Small intestine (tissue), 7 donors: Measurements from ENCODE around the gene MROH9. TPM values are rescaled to one million over a fixed set of nuclear protein-coding genes. Genes with fewer than 3 reads are reported as not detected.

ENCODE experiments used
- DNase-seq, 2 donors: peaks; one replicate each; pipeline versions ENCODE4 v3.0.0 to v3.0.0-alpha.2; 2013
- FAIRE-seq: peaks from 2 replicates; lab custom pipeline; 2012; peaks lifted over from hg19 to GRCh38; lab: Jason Lieb, UNC
- H3K27ac ChIP-seq, 3 donors: one replicate each; pipeline ENCODE4 v1.5.1; 2013; ENCODE audit warnings: low read length in 2 of 3, mild to moderate bottlenecking in 2 of 3, control low read depth in 1 of 3, inconsistent platforms in 1 of 3, low read depth in 1 of 3, moderate library complexity in 1 of 3
- H3K27me3 ChIP-seq, 3 donors: one replicate each; pipeline ENCODE4 v1.6.1; 2013; ENCODE audit warnings: low read length in 3 of 3, inconsistent platforms in 1 of 3; ENCODE audit not compliant: control insufficient read depth in 3 of 3, insufficient read depth in 3 of 3
- H3K36me3 ChIP-seq, 3 donors: one replicate each; pipeline ENCODE4 v1.6.1; 2013; ENCODE audit warnings: low read length in 3 of 3, inconsistent platforms in 1 of 3, low read depth in 1 of 3, mild to moderate bottlenecking in 1 of 3, moderate library complexity in 1 of 3; ENCODE audit not compliant: control insufficient read depth in 3 of 3, insufficient read depth in 2 of 3
- H3K4me1 ChIP-seq, 3 donors: one replicate each; pipeline ENCODE4 v1.6.1; 2013; ENCODE audit warnings: low read length in 2 of 3, inconsistent platforms in 1 of 3, low read depth in 1 of 3, mild to moderate bottlenecking in 1 of 3, moderate library complexity in 1 of 3; ENCODE audit not compliant: control insufficient read depth in 3 of 3, insufficient read depth in 2 of 3
- H3K4me3 ChIP-seq, 3 donors: one replicate each; pipeline ENCODE4 v1.5.1; 2013; ENCODE audit warnings: low read length in 3 of 3, control low read depth in 1 of 3, inconsistent platforms in 1 of 3, low read depth in 1 of 3, mild to moderate bottlenecking in 1 of 3, moderate library complexity in 1 of 3
- H3K9me3 ChIP-seq, 2 donors: one replicate each; pipeline ENCODE4 v1.6.1; 2013; ENCODE audit warnings: low read depth in 1 of 2, low read length in 1 of 2; ENCODE audit not compliant: control insufficient read depth in 2 of 2, insufficient read depth in 1 of 2
- WGBS, 3 donors: extraction: QIAGEN DNeasy Blood & Tissue Kit; methylation state at CpG; one replicate each; pipeline ENCODE4 v1.1.7; 2013; 5-methylcytosine and 5-hydroxymethylcytosine counted together
- polyA plus RNA-seq, 4 donors: library from polyadenylated mRNA; stranded (reverse) in 3 of 4; unstranded in 1 of 4; fragments of 200-250 nt in 3 of 4; fragments of 120-200 nt in 1 of 4; gene quantifications; one replicate each; pipeline versions ENCODE4 v1.2.1 to v1.2.3, GENCODE V29; 2013
- donor health status: healthy with polysubstance abuse.
- donor health status: control.
- donor health status: control.
- donor health status: Bipolar disorder and iron deficiency.
- donor health status: healthy.

Gene MROH9
- polyA plus RNA-seq, 4 donors: 0.01 TPM; not detected in 3

- 85 to 92% (median 88%) methylated on average over 1 of the region's 1 CpG for WGBS, 3 donors
- Histone ChIP-seq H3K4me3 (no peak overlapping the region), H3K4me1 (no peaks in the 10 kb centered on the region), H3K27ac (no peak overlapping the region), H3K27me3 (no peaks in the 10 kb centered on the region), H3K9me3 (no peaks in the 10 kb centered on the region), H3K36me3 (no peaks in the 10 kb centered on the region)
- FAIRE-seq: no peak
- no peak for DNase-seq
Observed at GRCh38 chr1:170985406-170985805, 50.1 kb downstream of the MROH9 start.

- whole genome bisulfite sequencing, 3 donors: 77 to 83% (median 83%) methylated on average over 3 of the region's 3 CpGs
- Histone ChIP-seq H3K4me3 (no peak overlapping the region), H3K9me3 (no peaks in the 10 kb centered on the region), H3K27me3 (no peaks in the 10 kb centered on the region), H3K27ac (no peak overlapping the region), H3K4me1 (no peaks in the 10 kb centered on the region), H3K36me3 (no peaks in the 10 kb centered on the region)
- FAIRE-seq (no peak), DNase-seq (no peak)
Observed at GRCh38 chr1:170986901-170987300, 51.6 kb downstream of the MROH9 start.

GRCh38 chr1:170987424-170987823, 52.1 kb downstream of the MROH9 start:
- H3K4me1 ChIP-seq: no peaks in the 10 kb centered on the region
- WGBS, 3 donors: 81 to 90% (median 85%) methylated on average over 5 of the region's 5 CpGs
- no peaks in the 10 kb centered on the region for H3K36me3 ChIP-seq
- FAIRE-seq (no peak), DNase-seq (no peak)
- H3K4me3 ChIP-seq: no peak overlapping the region
- no peaks in the 10 kb centered on the region for H3K9me3 ChIP-seq
- H3K27ac ChIP-seq: no peak overlapping the region
- H3K27me3 ChIP-seq: no peaks in the 10 kb centered on the region

GRCh38 chr1:170993151-170993550, 57.8 kb downstream of the MROH9 start:
- DNase-seq (no peak), FAIRE-seq (no peak)
- Histone ChIP-seq H3K4me1 (no peaks in the 10 kb centered on the region), H3K27ac (no peak overlapping the region), H3K4me3 (no peak overlapping the region), H3K27me3 (no peaks in the 10 kb centered on the region), H3K36me3 (no peaks in the 10 kb centered on the region), H3K9me3 (no peaks in the 10 kb centered on the region)

- Histone ChIP-seq H3K4me1 (no peaks in the 10 kb centered on the region), H3K27me3 (no peaks in the 10 kb centered on the region), H3K9me3 (no peaks in the 10 kb centered on the region), H3K36me3 (no peaks in the 10 kb centered on the region), H3K27ac (no peak overlapping the region), H3K4me3 (no peak overlapping the region)
- FAIRE-seq: no peak
- no peak for DNase-seq
- WGBS, 3 donors: 97 to 100% (median 100%) methylated on average over 1 of the region's 1 CpG
Observed at GRCh38 chr1:170993717-170994116, 58.4 kb downstream of the MROH9 start.

- Histone ChIP-seq H3K36me3 (no peaks in the 10 kb centered on the region), H3K4me3 (no peak overlapping the region), H3K4me1 (no peaks in the 10 kb centered on the region), H3K9me3 (no peaks in the 10 kb centered on the region), H3K27ac (no peak overlapping the region), H3K27me3 (no peaks in the 10 kb centered on the region)
- 58 to 70% (median 69%) methylated on average over 4 of the region's 4 CpGs for WGBS, 3 donors
- DNase-seq (no peak), FAIRE-seq (no peak)
Observed at GRCh38 chr1:171014880-171015279, 79.5 kb downstream of the MROH9 start.

GRCh38 chr1:171017426-171017825, 82.1 kb downstream of the MROH9 start:
- no peaks in the 10 kb centered on the region for H3K9me3 ChIP-seq
- H3K4me3 ChIP-seq: no peak overlapping the region
- H3K36me3 ChIP-seq: no peaks in the 10 kb centered on the region
- DNase-seq: no peak
- no peaks in the 10 kb centered on the region for H3K27me3 ChIP-seq
- 74 to 87% (median 83%) methylated on average over 2 of the region's 2 CpGs for WGBS, 3 donors
- FAIRE-seq: no peak
- H3K27ac ChIP-seq: no peak overlapping the region
- no peaks in the 10 kb centered on the region for H3K4me1 ChIP-seq

- Histone ChIP-seq H3K27me3 (no peaks in the 10 kb centered on the region), H3K27ac (no peak overlapping the region), H3K4me1 (no peaks in the 10 kb centered on the region), H3K9me3 (no peaks in the 10 kb centered on the region), H3K36me3 (no peaks in the 10 kb centered on the region), H3K4me3 (no peak overlapping the region)
- DNase-seq (no peak), FAIRE-seq (no peak)
- 67 to 77% (median 71%) methylated on average over 4 of the region's 4 CpGs for WGBS, 3 donors
Observed at GRCh38 chr1:171019971-171020370, 84.6 kb downstream of the MROH9 start.
